HUES6 (cell line): Measurements from ENCODE around the gene STARD13.

Experiments used
- H3K27ac ChIP-seq: 2 replicates; pipeline ENCODE4 v1.7.0; 2013; ENCODE audit warnings: low read depth, mild to moderate bottlenecking, low read length, inconsistent platforms
- H3K27me3 ChIP-seq: 2 replicates; pipeline ENCODE4 v1.6.1; 2013; ENCODE audit warnings: low read length; ENCODE audit not compliant: control insufficient read depth, insufficient read depth
- H3K36me3 ChIP-seq: 2 replicates; pipeline ENCODE4 v1.6.1; 2013; ENCODE audit warnings: low read length; ENCODE audit not compliant: control insufficient read depth, insufficient read depth
- H3K4me1 ChIP-seq: 2 replicates; pipeline ENCODE4 v1.6.1; 2013; ENCODE audit warnings: low read length; ENCODE audit not compliant: control insufficient read depth, insufficient read depth
- H3K4me3 ChIP-seq: 2 replicates; pipeline ENCODE4 v1.5.1; 2013; ENCODE audit warnings: low read depth, low read length
- H3K9ac ChIP-seq: one replicate; pipeline ENCODE4 v1.6.1; 2013; ENCODE audit warnings: mild to moderate bottlenecking, low read length
- H3K9me3 ChIP-seq: 2 replicates; pipeline ENCODE4 v1.6.1; 2013; ENCODE audit warnings: low read depth, low read length; ENCODE audit not compliant: control insufficient read depth, insufficient read depth

Gene STARD13

GRCh38 chr13:33233547-33233946, 52.0 kb downstream of the STARD13 start:
- no peak overlapping the region for H3K9ac ChIP-seq
- H3K4me1 ChIP-seq, result peaks cover 18% of the 10 kb centered on the region

GRCh38 chr13:33232883-33233282, 52.7 kb downstream of the STARD13 start:
- H3K9me3 ChIP-seq, result peaks cover 3% of the 10 kb centered on the region; the same call in 1 of the 2 replicates
- H3K4me3 ChIP-seq, result no peak overlapping the region
- no peak overlapping the region for H3K9ac ChIP-seq
- H3K4me1 ChIP-seq, result peaks cover 25% of the 10 kb centered on the region
- no peaks in the 10 kb centered on the region for H3K36me3 ChIP-seq
- no peak overlapping the region for H3K27ac ChIP-seq
- H3K27me3 ChIP-seq, result no peaks in the 10 kb centered on the region

More at GRCh38 chr13:33233547-33233946, 52.0 kb downstream of the STARD13 start:
- H3K9me3 ChIP-seq, result peaks cover 3% of the 10 kb centered on the region; the same call in 1 of the 2 replicates
- no peak overlapping the region for H3K4me3 ChIP-seq
- H3K36me3 ChIP-seq, result no peaks in the 10 kb centered on the region
- H3K27ac ChIP-seq, result no peak overlapping the region
- no peaks in the 10 kb centered on the region for H3K27me3 ChIP-seq

DNA sequence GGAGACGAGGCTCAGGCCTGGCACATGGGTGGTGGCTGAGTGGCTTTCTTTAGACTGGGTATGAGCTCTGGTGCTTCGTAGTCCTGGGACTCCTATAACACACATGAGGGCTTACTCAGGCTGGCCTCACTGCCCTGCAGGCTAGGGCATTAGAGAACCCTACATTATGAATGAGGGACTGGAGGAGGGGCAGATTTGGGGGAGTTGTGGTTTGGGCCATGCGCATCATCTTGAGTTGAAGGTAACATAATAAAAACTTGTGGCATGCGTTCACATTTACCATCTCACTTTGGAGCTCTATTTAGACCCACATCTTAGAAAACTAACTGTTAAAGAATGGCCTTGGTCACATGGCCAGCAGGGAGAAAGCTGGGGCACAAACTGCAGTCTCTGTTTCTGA, 54.2 kb downstream of the STARD13 start:
- peaks cover 35% of the 10 kb centered on the region for H3K4me1 ChIP-seq
- no peaks in the 10 kb centered on the region for H3K27me3 ChIP-seq
- no peak overlapping the region for H3K4me3 ChIP-seq
- no peak overlapping the region for H3K27ac ChIP-seq
- no peak overlapping the region for H3K9ac ChIP-seq
- peaks cover 3% of the 10 kb centered on the region; the same call in 1 of the 2 replicates for H3K9me3 ChIP-seq
- no peaks in the 10 kb centered on the region for H3K36me3 ChIP-seq

- H3K27me3 ChIP-seq, result no peaks in the 10 kb centered on the region
- no peak overlapping the region for H3K9ac ChIP-seq
- H3K36me3 ChIP-seq, result no peaks in the 10 kb centered on the region
- no peak overlapping the region for H3K4me3 ChIP-seq
- peaks cover 35% of the 10 kb centered on the region for H3K4me1 ChIP-seq
- no peak overlapping the region for H3K27ac ChIP-seq
- H3K9me3 ChIP-seq, result peaks cover 6% of the 10 kb centered on the region; the same call in 1 of the 2 replicates
Measured at GRCh38 chr13:33230178-33230881, 55.2 kb downstream of the STARD13 start.

DNA sequence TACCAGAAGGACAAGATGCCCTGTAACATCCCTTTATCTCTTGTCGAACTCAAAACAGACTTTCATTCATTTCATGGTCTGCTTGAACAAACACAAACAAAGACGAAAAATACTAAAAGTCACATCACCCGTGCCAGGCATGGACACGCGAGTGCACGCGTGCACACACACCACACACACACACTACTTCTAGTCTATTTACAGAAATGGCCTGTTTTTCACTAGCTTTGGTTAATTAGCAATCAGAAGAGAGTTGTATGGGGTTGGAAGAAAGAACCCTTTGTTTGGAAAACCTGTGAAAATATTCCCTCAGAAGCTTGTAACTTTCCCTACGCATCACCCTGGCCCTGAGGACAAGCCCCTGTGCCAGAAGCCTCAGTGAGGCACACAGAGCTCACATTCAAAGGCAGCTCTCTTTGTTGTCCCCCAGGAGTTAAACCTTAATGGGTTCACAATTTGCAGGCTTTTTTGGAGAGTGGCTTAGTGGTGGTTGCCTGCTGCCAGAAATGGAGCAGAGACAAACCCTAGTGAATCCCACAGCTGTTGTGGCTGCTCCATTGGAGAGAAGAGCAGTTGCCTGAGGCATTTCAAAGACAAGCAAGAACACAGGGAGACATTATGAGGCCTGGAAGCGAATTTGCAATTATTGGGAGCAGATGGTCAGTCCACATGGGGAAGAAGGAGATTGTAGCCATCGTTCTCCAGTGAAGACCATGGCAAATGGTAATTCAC, 55.9 kb downstream of the STARD13 start:
- Histone ChIP-seq H3K27me3 (no peaks in the 10 kb centered on the region), H3K9ac (no peak overlapping the region), H3K27ac (no peak overlapping the region), H3K36me3 (no peaks in the 10 kb centered on the region), H3K4me3 (no peak overlapping the region), H3K4me1 (peaks cover 35% of the 10 kb centered on the region), H3K9me3 (peaks cover 8% of the 10 kb centered on the region)

GRCh38 chr13:33228648-33229445, 56.7 kb downstream of the STARD13 start:
- Histone ChIP-seq H3K9ac (no peak overlapping the region), H3K27me3 (no peaks in the 10 kb centered on the region), H3K4me3 (no peak overlapping the region), H3K9me3 (peaks cover 15% of the 10 kb centered on the region), H3K4me1 (peaks cover 35% of the 10 kb centered on the region), H3K36me3 (no peaks in the 10 kb centered on the region), H3K27ac (no peak overlapping the region)

GRCh38 chr13:33227927-33228647, 57.5 kb downstream of the STARD13 start:
- H3K27me3 ChIP-seq, result no peaks in the 10 kb centered on the region
- H3K27ac ChIP-seq, result no peak overlapping the region
- no peak overlapping the region for H3K9ac ChIP-seq

GRCh38 chr13:33224686-33225085, 60.9 kb downstream of the STARD13 start:
- Histone ChIP-seq H3K36me3 (no peaks in the 10 kb centered on the region), H3K4me3 (no peak overlapping the region), H3K27me3 (no peaks in the 10 kb centered on the region), H3K4me1 (peaks cover 29% of the 10 kb centered on the region), H3K27ac (no peak overlapping the region), H3K9ac (no peak overlapping the region), H3K9me3 (peaks cover 13% of the 10 kb centered on the region)

More at GRCh38 chr13:33227927-33228647, 57.5 kb downstream of the STARD13 start:
- H3K9me3 ChIP-seq, result peaks cover 16% of the 10 kb centered on the region
- peaks cover 35% of the 10 kb centered on the region for H3K4me1 ChIP-seq
- H3K36me3 ChIP-seq, result no peaks in the 10 kb centered on the region
- no peak overlapping the region for H3K4me3 ChIP-seq

- H3K9ac ChIP-seq, result no peak overlapping the region
- H3K4me3 ChIP-seq, result no peak overlapping the region
- H3K27ac ChIP-seq, result no peak overlapping the region
- no peaks in the 10 kb centered on the region for H3K36me3 ChIP-seq
- H3K4me1 ChIP-seq, result peaks cover 24% of the 10 kb centered on the region
- no peaks in the 10 kb centered on the region for H3K27me3 ChIP-seq
- peaks cover 13% of the 10 kb centered on the region for H3K9me3 ChIP-seq
Measured at GRCh38 chr13:33224191-33224590, 61.4 kb downstream of the STARD13 start.

DNA sequence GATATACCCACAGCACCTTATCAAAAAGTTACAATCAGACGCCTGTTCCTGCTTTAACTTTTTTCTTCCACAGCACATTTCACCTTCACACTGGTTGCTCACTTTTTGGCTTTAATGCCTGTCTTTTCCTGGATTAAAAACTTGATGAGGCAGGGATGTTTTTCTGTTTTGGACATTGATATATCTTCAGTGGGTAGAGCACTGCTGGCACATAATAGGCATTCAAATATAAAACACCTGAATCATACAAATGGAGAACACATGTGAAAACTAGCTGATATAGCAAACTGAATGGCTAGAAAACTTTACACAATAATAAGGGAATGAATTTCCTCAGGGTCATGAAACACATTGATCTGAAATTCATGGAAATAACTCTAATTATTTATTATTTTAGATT, 65.6 kb downstream of the STARD13 start:
- peaks cover 10% of the 10 kb centered on the region for H3K9me3 ChIP-seq
- no peak overlapping the region for H3K9ac ChIP-seq
- no peaks in the 10 kb centered on the region for H3K27me3 ChIP-seq
- H3K4me1 ChIP-seq, result no peaks in the 10 kb centered on the region
- no peaks in the 10 kb centered on the region for H3K36me3 ChIP-seq
- H3K4me3 ChIP-seq, result no peak overlapping the region
- no peak overlapping the region for H3K27ac ChIP-seq
